Fibroblast of lung (primary cell): ENCODE results near the gene WDPCP. TPM values are rescaled to one million over a fixed set of nuclear protein-coding genes. Genes with fewer than 3 reads are reported as not detected.

Source experiments
- DNase-seq, 2 donors: peaks; one replicate each; pipeline versions ENCODE4 v3.0.0 to v3.0.0-alpha.2; 2010; ENCODE audit warnings: low read depth in 2 of 2
- H2AFZ ChIP-seq: 2 replicates; pipeline ENCODE4 v1.5.1; 2012; ENCODE audit warnings: low read length, control low read depth, inconsistent platforms
- H3K27ac ChIP-seq: 2 replicates; pipeline ENCODE4 v1.5.1; 2011; ENCODE audit warnings: low read length, control low read depth; ENCODE audit not compliant: insufficient read depth
- H3K27me3 ChIP-seq: 2 replicates; pipeline ENCODE4 v1.5.1; 2011; ENCODE audit warnings: mild to moderate bottlenecking, low read length; ENCODE audit not compliant: control insufficient read depth, insufficient read depth
- H3K36me3 ChIP-seq: 2 replicates; pipeline ENCODE4 v1.5.1; 2011; ENCODE audit warnings: low read length; ENCODE audit not compliant: control insufficient read depth, insufficient read depth
- H3K4me1 ChIP-seq: 2 replicates; pipeline ENCODE4 v1.5.1; 2011; ENCODE audit warnings: low read length; ENCODE audit not compliant: control insufficient read depth, insufficient read depth; ENCODE audit errors: extremely low read depth
- H3K4me2 ChIP-seq: 2 replicates; pipeline ENCODE4 v1.5.1; 2011; ENCODE audit warnings: low read length, control low read depth; ENCODE audit not compliant: insufficient read depth; ENCODE audit errors: extremely low read depth
- H3K4me3 ChIP-seq, 4 experiments: fragments of 200-600 bp in 1 of 4; sonication (generic) in 1 of 4; replicated peaks in 1 of 4; 2 replicates each; pipeline ENCODE4 v1.5.1; 2011 to 2016; ENCODE audit warnings: low read length in 4 of 4, low read depth in 3 of 4, mild to moderate bottlenecking in 3 of 4, control low read depth in 2 of 4, inconsistent platforms in 1 of 4, mixed read lengths in 1 of 4; ENCODE audit not compliant: insufficient read depth in 1 of 4; ENCODE audit errors: control extremely low read depth in 1 of 4
- H3K79me2 ChIP-seq: 2 replicates; pipeline ENCODE4 v1.5.1; 2012; ENCODE audit warnings: mild to moderate bottlenecking, low read length, inconsistent platforms; ENCODE audit not compliant: control insufficient read depth, insufficient read depth
- H3K9ac ChIP-seq: 2 replicates; pipeline ENCODE4 v1.5.1; 2011; ENCODE audit warnings: mild to moderate bottlenecking, low read length, control low read depth; ENCODE audit not compliant: insufficient read depth
- H3K9me3 ChIP-seq: 2 replicates; pipeline ENCODE4 v1.5.1; 2012; ENCODE audit warnings: low read depth, low read length; ENCODE audit not compliant: control insufficient read depth, insufficient read depth
- H4K20me1 ChIP-seq: 2 replicates; pipeline ENCODE4 v1.5.1; 2011; ENCODE audit warnings: low read length; ENCODE audit not compliant: control insufficient read depth, insufficient read depth; ENCODE audit errors: extremely low read depth
- CTCF ChIP-seq, 2 donors: IDR thresholded peaks in 1 of 2; conservative IDR thresholded peaks in 1 of 2; 1 replicate in 1 of 2; 2 replicates in 1 of 2; pipeline ENCODE4 v1.5.1; 2011 to 2012; ENCODE audit warnings: low read length in 2 of 2, control low read depth in 1 of 2, inconsistent platforms in 1 of 2, low read depth in 1 of 2, mild to moderate bottlenecking in 1 of 2
- EZH2 ChIP-seq: IDR thresholded peaks from 2 replicates; pipeline ENCODE4 v1.5.1; 2012; ENCODE audit warnings: low read length, control low read depth, mild to moderate bottlenecking; ENCODE audit errors: missing control alignments
- polyA plus RNA-seq, 2 donors: library from polyadenylated mRNA; depleted of rRNA in 1 of 2; stranded (reverse) in 1 of 2; unstranded in 1 of 2; fragments of >200 nt; gene quantifications; 2 replicates each; pipeline ENCODE4 v1.2.1, GENCODE V29; 2011 to 2012; ENCODE audit warnings: missing spikeins in 1 of 2
- total RNA-seq: library from RNA; depleted of rRNA; stranded (reverse); fragments of >200 nt; gene quantifications from 2 replicates; pipeline ENCODE4 v1.2.1, GENCODE V29; 2014

WDPCP gene
- total and polyA plus RNA-seq, 2 donors (not counting 1 experiment from before 2014, with no cell fraction given), result 5.2 to 8.4 TPM

- no peaks in the 10 kb centered on the region for H3K27me3 ChIP-seq
- H3K9ac ChIP-seq, result no peak overlapping the region
- no peaks in the 10 kb centered on the region for H3K36me3 ChIP-seq
- H3K27ac ChIP-seq, result no peak overlapping the region
- peak; percentile 18 to 25 for DNase-seq
- H3K79me2 ChIP-seq, result no peaks in the 10 kb centered on the region
- no peak overlapping the region for H3K4me3 ChIP-seq
- no peaks in the 10 kb centered on the region for H3K9me3 ChIP-seq
- no peak overlapping the region for H3K4me2 ChIP-seq
- TF ChIP-seq CTCF (conservative IDR thresholded peaks at IDR 0.05 in 1 of 2, IDR thresholded peaks at IDR 0.05 in 1 of 2; ENCODE audit: low read depth in 1 of 2, low read length in 2 of 2), result no peak
- TF ChIP-seq EZH2, result no peak
- H2AFZ ChIP-seq, result no peak overlapping the region
- H4K20me1 ChIP-seq, result no peaks in the 10 kb centered on the region
- H3K4me1 ChIP-seq, result no peaks in the 10 kb centered on the region
Observed at GRCh38 chr2:63440612-63441011, 147.7 kb downstream of the WDPCP start.

GRCh38 chr2:63438181-63438580, 150.1 kb downstream of the WDPCP start:
- H3K4me1 ChIP-seq, result no peaks in the 10 kb centered on the region
- H3K4me2 ChIP-seq, result no peak overlapping the region
- no peaks in the 10 kb centered on the region for H3K79me2 ChIP-seq
- no peak overlapping the region for H3K27ac ChIP-seq
- H3K9ac ChIP-seq, result no peak overlapping the region
- no peak overlapping the region for H3K4me3 ChIP-seq
- no peaks in the 10 kb centered on the region for H3K27me3 ChIP-seq
- DNase-seq, result no peak
- no peak for TF ChIP-seq CTCF (conservative IDR thresholded peaks at IDR 0.05 in 1 of 2, IDR thresholded peaks at IDR 0.05 in 1 of 2; ENCODE audit: low read depth in 1 of 2, low read length in 2 of 2)
- TF ChIP-seq EZH2, result no peak
- H4K20me1 ChIP-seq, result no peaks in the 10 kb centered on the region
- no peaks in the 10 kb centered on the region for H3K36me3 ChIP-seq
- H2AFZ ChIP-seq, result no peak overlapping the region
- no peaks in the 10 kb centered on the region for H3K9me3 ChIP-seq

GRCh38 chr2:63436488-63436887, 151.8 kb downstream of the WDPCP start:
- Histone ChIP-seq H3K27ac (no peak overlapping the region), H3K36me3 (no peaks in the 10 kb centered on the region), H2AFZ (no peak overlapping the region), H3K79me2 (no peaks in the 10 kb centered on the region), H3K9me3 (no peaks in the 10 kb centered on the region), H3K9ac (no peak overlapping the region), H3K4me1 (no peaks in the 10 kb centered on the region), H3K4me3 (no peak overlapping the region), H3K4me2 (no peak overlapping the region), H3K27me3 (no peaks in the 10 kb centered on the region), H4K20me1 (no peaks in the 10 kb centered on the region)
- peak in 1 of 2 donors; percentile 3 for DNase-seq
- TF ChIP-seq CTCF (conservative IDR thresholded peaks at IDR 0.05 in 1 of 2, IDR thresholded peaks at IDR 0.05 in 1 of 2; ENCODE audit: low read depth in 1 of 2, low read length in 2 of 2) (no peak), EZH2 (no peak)
